ENCODE measurements around the gene CCNL1.

DNA sequence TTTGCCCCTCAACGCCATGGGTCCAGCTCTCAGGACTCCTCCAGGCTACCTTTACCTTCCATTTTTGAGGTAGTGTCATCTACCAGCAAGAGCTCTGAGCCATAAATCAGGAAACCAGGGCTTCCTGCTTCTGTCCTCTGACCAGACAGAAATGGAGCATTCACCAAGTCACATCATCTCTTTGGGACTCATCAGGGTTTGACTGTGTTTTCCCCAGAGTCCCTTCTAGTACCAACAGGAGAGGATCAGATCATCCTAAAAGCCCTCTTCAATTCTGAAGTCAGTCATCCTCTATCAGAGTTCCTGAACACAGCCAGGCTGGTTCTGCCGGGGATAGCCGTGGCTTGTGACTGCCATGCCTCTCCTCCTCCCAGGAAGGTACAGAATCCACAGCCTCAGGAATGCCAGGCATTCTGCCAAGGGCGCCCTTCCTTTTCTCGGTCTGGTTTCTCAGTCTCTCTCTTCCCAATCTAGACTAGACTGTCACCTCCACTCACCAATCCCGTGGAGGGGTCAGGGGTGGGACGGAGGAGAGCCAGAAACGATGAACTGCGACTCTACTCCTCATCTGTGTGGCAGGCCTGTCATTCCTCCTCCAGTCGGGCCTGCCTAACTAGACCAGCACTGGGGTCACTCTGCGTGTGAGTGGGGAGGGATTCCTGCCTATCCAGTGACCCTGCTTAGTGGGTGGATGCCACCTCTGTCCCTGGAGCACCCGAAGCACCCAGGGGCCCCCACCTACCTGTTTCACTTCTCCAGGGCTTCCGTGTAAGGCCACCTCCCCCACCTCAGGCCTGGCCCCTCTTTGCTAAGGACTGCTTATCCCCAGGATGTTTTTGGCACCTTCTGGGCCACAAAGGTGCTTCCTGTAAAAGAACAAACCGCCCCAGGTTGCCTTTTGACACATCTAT lies 30.9 kb downstream of the CCNL1 start:
- TF ChIP-seq CTCF (conservative IDR thresholded peaks at IDR 0.05; ENCODE audit: low read depth, low read length) = no peak
- no peak for TF ChIP-seq SMC3 (IDR thresholded peaks at IDR 0.05; ENCODE audit: low read depth, low read length)
- no peak for TF ChIP-seq POLR2A (IDR thresholded peaks at IDR 0.05; ENCODE audit: low read depth, low read length)
- TF ChIP-seq RCOR1 (IDR thresholded peaks at IDR 0.05; ENCODE audit: insufficient replicate concordance, low read length) = no peak

All from IMR-90 (cell line).